HepG2 (cell line): Measurements from ENCODE around the gene SCMH1. TPM values are rescaled to one million over a fixed set of nuclear protein-coding genes. Genes with fewer than 3 reads are reported as not detected.

Experiments used
- CAMTA2 ChIP-seq: sonication (generic); formaldehyde crosslinking; IDR thresholded peaks from 2 replicates; pipeline ENCODE4 v1.4.0; 2020; ENCODE audit warnings: mild to moderate bottlenecking, missing genetic modification reagents, borderline replicate concordance
- HMGA1 ChIP-seq: sonication (generic); formaldehyde crosslinking; conservative IDR thresholded peaks from 2 replicates; pipeline ENCODE4 v1.4.0; 2020; ENCODE audit warnings: missing genetic modification reagents
- KAT7 ChIP-seq: IDR thresholded peaks from 2 replicates; pipeline ENCODE4 v1.6.1; 2018; ENCODE audit warnings: borderline replicate concordance, missing compliant biosample characterization
- KDM4B ChIP-seq: sonication (generic); formaldehyde crosslinking; IDR thresholded peaks from 2 replicates; pipeline ENCODE4 v1.4.0; 2020; ENCODE audit warnings: missing genetic modification reagents
- KLF9 ChIP-seq: IDR thresholded peaks from 2 replicates; pipeline ENCODE4 v1.6.1; 2016; ENCODE audit warnings: low read depth
- MATR3 ChIP-seq: sonication (generic); formaldehyde crosslinking; IDR thresholded peaks from 2 replicates; pipeline ENCODE4 v1.4.0; 2020; ENCODE audit warnings: missing genetic modification reagents
- MEF2D ChIP-seq: sonication (generic); formaldehyde crosslinking; IDR thresholded peaks from 2 replicates; pipeline ENCODE4 v1.5.1; 2020; ENCODE audit warnings: mild to moderate bottlenecking, missing genetic modification reagents
- MIER3 ChIP-seq: IDR thresholded peaks from 2 replicates; pipeline ENCODE4 v1.6.1; 2016; ENCODE audit warnings: missing compliant biosample characterization, borderline replicate concordance
- NCOA5 ChIP-seq: sonication (generic); formaldehyde crosslinking; IDR thresholded peaks from 2 replicates; pipeline ENCODE4 v1.4.0; 2020; ENCODE audit warnings: missing genetic modification reagents
- NFKB2 ChIP-seq: sonication (generic); formaldehyde crosslinking; IDR thresholded peaks from 2 replicates; pipeline ENCODE4 v1.4.0; 2020; ENCODE audit warnings: missing genetic modification reagents, borderline replicate concordance
- PCBP2 ChIP-seq: fragments of 200-400 bp; formaldehyde crosslinking; optimal IDR thresholded peaks from 2 replicates; pipeline ENCODE3; 2018; ENCODE audit warnings: low read length, low read depth; ENCODE audit not compliant: poor library complexity, severe bottlenecking
- PHF20 ChIP-seq: sonication (generic); formaldehyde crosslinking; IDR thresholded peaks from 2 replicates; pipeline ENCODE4 v1.5.0; 2020; ENCODE audit warnings: mild to moderate bottlenecking, missing genetic modification reagents
- RCOR2 ChIP-seq: IDR thresholded peaks from 2 replicates; pipeline ENCODE4 v1.6.1; 2016; ENCODE audit warnings: missing biosample characterization, missing genetic modification reagents
- SNRNP70 ChIP-seq: fragments of 200-400 bp; formaldehyde crosslinking; IDR thresholded peaks from 2 replicates; pipeline ENCODE4 v1.6.1; 2017; ENCODE audit warnings: mild to moderate bottlenecking, low read depth, low read length, moderate library complexity
- SUZ12 ChIP-seq: fragments of 150-350 bp; IDR thresholded peaks from 2 replicates; pipeline ENCODE4 v1.6.1; 2014; ENCODE audit warnings: low read depth, low read length
- ZNF101 ChIP-seq: sonication (generic); formaldehyde crosslinking; IDR thresholded peaks from 2 replicates; pipeline ENCODE4 v1.4.0; 2020; ENCODE audit warnings: mild to moderate bottlenecking, low read depth, missing genetic modification reagents, borderline replicate concordance
- ZNF792 ChIP-seq: IDR thresholded peaks from 2 replicates; pipeline ENCODE4 v1.6.1; 2016
- ZSCAN29 ChIP-seq: sonication (generic); formaldehyde crosslinking; conservative IDR thresholded peaks from 2 replicates; pipeline ENCODE4 v1.4.0; 2020; ENCODE audit warnings: mild to moderate bottlenecking, missing genetic modification reagents
- ZZZ3 ChIP-seq: sonication (generic); formaldehyde crosslinking; IDR thresholded peaks from 2 replicates; pipeline ENCODE4 v1.4.0; 2020; ENCODE audit warnings: missing genetic modification reagents, mild to moderate bottlenecking, borderline replicate concordance
- polyA plus RNA-seq, 8 experiments: library from polyadenylated mRNA; depleted of rRNA in 3 of 8; stranded (reverse) in 7 of 8; unstranded in 1 of 8; fragments of >200 nt; fragmentation: Illumina TruSeq in 4 of 8; extraction: Trizol in 4 of 8; gene quantifications; 2 replicates each; pipeline versions ENCODE4 v1.2.1 to v1.2.3, GENCODE V29; 2011 to 2016; ENCODE audit warnings: low read depth in 4 of 8, missing spikeins in 1 of 8, mixed read lengths in 1 of 8; ENCODE audit not compliant: insufficient read depth in 1 of 8
- total RNA-seq, 5 experiments: library from RNA; depleted of rRNA; stranded (reverse); fragments of >200 nt; fragmentation: Illumina TruSeq; extraction: Trizol; gene quantifications; 2 replicates each; pipeline ENCODE4 v1.2.3, GENCODE V29; 2016; ENCODE audit warnings: low read depth in 1 of 5
- TF ChIP-seq, protein P1 (sequence below): sonication (generic); formaldehyde crosslinking; conservative IDR thresholded peaks from 2 replicates; pipeline ENCODE4 v1.4.0; 2020; ENCODE audit warnings: missing genetic modification reagents
- TF ChIP-seq, protein P2 (sequence below): sonication (generic); formaldehyde crosslinking; IDR thresholded peaks from 2 replicates; pipeline ENCODE4 v1.4.0; 2020; ENCODE audit warnings: missing genetic modification reagents
- TF ChIP-seq, protein P3 (sequence below): sonication (generic); formaldehyde crosslinking; IDR thresholded peaks from 2 replicates; pipeline ENCODE4 v1.5.0; 2020; ENCODE audit warnings: mild to moderate bottlenecking, missing genetic modification reagents
- TF ChIP-seq, protein P4 (sequence below): sonication (generic); formaldehyde crosslinking; IDR thresholded peaks from 2 replicates; pipeline ENCODE4 v1.9.0; 2021; ENCODE audit warnings: missing genetic modification reagents, borderline replicate concordance

The SCMH1 gene
- total and polyA plus RNA-seq, 2 of the 13 experiments (the other 11 are each of a cell fraction or from before 2014, with no cell fraction given), result 41.8 to 52.6 TPM

DNA sequence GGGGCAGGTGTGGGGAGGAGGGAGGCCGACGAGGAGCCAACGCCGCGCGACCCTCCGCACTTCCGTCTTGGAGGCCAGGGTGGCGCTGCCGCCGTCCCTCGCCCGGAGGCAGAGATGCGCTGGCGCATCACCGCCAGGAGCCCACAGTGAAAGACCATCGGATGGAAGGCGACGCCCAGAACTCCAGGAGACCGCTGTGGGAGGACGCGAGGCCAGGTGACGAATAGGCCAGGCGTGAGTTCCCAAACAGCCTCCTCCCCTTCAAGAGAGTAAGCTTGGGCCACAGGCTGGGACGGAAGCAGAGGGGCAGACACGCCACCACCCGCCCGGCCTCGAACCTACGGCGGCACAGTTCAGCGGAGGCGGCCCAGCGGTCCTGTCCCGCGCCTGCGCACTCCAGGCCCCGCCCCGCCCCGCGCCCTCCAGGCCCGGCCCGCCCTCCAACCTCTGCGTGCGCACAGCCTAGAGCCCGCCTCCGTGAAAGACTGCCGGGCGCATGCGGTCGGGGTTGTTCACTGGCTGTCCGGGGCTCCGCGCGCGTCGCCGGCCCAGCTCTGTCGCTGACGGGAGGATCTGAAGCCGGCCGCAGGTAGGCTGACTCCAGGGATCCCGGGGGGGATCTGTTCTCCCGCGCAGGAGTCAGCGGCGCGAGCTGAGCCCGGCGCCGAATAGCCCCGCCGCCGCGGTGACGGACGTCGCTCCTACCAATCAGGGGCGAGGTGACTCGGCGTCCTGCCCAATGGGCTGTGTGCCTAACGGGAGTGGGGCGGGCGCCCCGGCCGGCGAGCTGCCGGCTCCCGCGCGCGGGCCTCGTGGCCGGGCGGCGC lies 262.7 kb downstream of the SCMH1 start, which contains the start of gene CTPS1 (continued):
- TF ChIP-seq, protein P1, sequence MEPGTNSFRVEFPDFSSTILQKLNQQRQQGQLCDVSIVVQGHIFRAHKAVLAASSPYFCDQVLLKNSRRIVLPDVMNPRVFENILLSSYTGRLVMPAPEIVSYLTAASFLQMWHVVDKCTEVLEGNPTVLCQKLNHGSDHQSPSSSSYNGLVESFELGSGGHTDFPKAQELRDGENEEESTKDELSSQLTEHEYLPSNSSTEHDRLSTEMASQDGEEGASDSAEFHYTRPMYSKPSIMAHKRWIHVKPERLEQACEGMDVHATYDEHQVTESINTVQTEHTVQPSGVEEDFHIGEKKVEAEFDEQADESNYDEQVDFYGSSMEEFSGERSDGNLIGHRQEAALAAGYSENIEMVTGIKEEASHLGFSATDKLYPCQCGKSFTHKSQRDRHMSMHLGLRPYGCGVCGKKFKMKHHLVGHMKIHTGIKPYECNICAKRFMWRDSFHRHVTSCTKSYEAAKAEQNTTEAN (CRISPR knock-in tag), result peak; percentile 40
- TF ChIP-seq ZNF101 (CRISPR knock-in tag), result no peak
- no peak for TF ChIP-seq MEF2D
- no peak for TF ChIP-seq SUZ12
- no peak for TF ChIP-seq PCBP2
- TF ChIP-seq NCOA5 (CRISPR knock-in tag), result no peak
- no peak for TF ChIP-seq CAMTA2 (CRISPR knock-in tag)
- 0 out of 2 replicates have a peak, but pooled peaks have one; percentile 12 for TF ChIP-seq MIER3
- TF ChIP-seq ZNF792 (CRISPR knock-in tag), result no peak
- TF ChIP-seq, protein P2, sequence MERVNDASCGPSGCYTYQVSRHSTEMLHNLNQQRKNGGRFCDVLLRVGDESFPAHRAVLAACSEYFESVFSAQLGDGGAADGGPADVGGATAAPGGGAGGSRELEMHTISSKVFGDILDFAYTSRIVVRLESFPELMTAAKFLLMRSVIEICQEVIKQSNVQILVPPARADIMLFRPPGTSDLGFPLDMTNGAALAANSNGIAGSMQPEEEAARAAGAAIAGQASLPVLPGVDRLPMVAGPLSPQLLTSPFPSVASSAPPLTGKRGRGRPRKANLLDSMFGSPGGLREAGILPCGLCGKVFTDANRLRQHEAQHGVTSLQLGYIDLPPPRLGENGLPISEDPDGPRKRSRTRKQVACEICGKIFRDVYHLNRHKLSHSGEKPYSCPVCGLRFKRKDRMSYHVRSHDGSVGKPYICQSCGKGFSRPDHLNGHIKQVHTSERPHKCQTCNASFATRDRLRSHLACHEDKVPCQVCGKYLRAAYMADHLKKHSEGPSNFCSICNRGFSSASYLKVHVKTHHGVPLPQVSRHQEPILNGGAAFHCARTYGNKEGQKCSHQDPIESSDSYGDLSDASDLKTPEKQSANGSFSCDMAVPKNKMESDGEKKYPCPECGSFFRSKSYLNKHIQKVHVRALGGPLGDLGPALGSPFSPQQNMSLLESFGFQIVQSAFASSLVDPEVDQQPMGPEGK (CRISPR knock-in tag), result no peak
- no peak for TF ChIP-seq SNRNP70
- TF ChIP-seq HMGA1, result no peak
- TF ChIP-seq ZSCAN29 (CRISPR knock-in tag), result no peak
- peak; percentile 12 for TF ChIP-seq PHF20 (CRISPR knock-in tag)
- TF ChIP-seq KAT7, result peak; percentile 72; the same call in 1 of the 2 replicates
- 0 out of 2 replicates have a peak, but pooled peaks have one; percentile 29 for TF ChIP-seq ZZZ3 (CRISPR knock-in tag)
- TF ChIP-seq NFKB2 (CRISPR knock-in tag), result no peak; the same call in 1 of the 2 replicates
- TF ChIP-seq MATR3 (CRISPR knock-in tag), result no peak
- no peak for TF ChIP-seq RCOR2
- TF ChIP-seq, protein P3, sequence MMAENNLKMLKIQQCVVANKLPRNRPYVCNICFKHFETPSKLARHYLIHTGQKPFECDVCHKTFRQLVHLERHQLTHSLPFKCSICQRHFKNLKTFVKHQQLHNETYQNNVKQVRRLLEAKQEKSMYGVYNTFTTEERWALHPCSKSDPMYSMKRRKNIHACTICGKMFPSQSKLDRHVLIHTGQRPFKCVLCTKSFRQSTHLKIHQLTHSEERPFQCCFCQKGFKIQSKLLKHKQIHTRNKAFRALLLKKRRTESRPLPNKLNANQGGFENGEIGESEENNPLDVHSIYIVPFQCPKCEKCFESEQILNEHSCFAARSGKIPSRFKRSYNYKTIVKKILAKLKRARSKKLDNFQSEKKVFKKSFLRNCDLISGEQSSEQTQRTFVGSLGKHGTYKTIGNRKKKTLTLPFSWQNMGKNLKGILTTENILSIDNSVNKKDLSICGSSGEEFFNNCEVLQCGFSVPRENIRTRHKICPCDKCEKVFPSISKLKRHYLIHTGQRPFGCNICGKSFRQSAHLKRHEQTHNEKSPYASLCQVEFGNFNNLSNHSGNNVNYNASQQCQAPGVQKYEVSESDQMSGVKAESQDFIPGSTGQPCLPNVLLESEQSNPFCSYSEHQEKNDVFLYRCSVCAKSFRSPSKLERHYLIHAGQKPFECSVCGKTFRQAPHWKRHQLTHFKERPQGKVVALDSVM (CRISPR knock-in tag), result no peak
- no peak for TF ChIP-seq KDM4B (CRISPR knock-in tag)
- TF ChIP-seq, protein P4, sequence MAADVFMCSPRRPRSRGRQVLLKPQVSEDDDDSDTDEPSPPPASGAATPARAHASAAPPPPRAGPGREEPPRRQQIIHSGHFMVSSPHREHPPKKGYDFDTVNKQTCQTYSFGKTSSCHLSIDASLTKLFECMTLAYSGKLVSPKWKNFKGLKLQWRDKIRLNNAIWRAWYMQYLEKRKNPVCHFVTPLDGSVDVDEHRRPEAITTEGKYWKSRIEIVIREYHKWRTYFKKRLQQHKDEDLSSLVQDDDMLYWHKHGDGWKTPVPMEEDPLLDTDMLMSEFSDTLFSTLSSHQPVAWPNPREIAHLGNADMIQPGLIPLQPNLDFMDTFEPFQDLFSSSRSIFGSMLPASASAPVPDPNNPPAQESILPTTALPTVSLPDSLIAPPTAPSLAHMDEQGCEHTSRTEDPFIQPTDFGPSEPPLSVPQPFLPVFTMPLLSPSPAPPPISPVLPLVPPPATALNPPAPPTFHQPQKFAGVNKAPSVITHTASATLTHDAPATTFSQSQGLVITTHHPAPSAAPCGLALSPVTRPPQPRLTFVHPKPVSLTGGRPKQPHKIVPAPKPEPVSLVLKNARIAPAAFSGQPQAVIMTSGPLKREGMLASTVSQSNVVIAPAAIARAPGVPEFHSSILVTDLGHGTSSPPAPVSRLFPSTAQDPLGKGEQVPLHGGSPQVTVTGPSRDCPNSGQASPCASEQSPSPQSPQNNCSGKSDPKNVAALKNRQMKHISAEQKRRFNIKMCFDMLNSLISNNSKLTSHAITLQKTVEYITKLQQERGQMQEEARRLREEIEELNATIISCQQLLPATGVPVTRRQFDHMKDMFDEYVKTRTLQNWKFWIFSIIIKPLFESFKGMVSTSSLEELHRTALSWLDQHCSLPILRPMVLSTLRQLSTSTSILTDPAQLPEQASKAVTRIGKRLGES (CRISPR knock-in tag), result no peak
- TF ChIP-seq KLF9 (CRISPR knock-in tag), result no peak
